IPS-15b (cell line): ENCODE data around the gene FAM76B.

Experiments
- H3K27me3 ChIP-seq: one replicate; pipeline ENCODE4 v1.6.1; 2013; ENCODE audit warnings: low read length; ENCODE audit not compliant: control insufficient read depth, insufficient read depth
- H3K36me3 ChIP-seq: one replicate; pipeline ENCODE4 v1.6.1; 2013; ENCODE audit warnings: low read length; ENCODE audit not compliant: control insufficient read depth, insufficient read depth
- H3K4me1 ChIP-seq: one replicate; pipeline ENCODE4 v1.6.1; 2013; ENCODE audit warnings: mild to moderate bottlenecking, low read length; ENCODE audit not compliant: control insufficient read depth, insufficient read depth
- H3K4me3 ChIP-seq: one replicate; pipeline ENCODE4 v1.5.1; 2013; ENCODE audit warnings: low read depth, low read length
- H3K9ac ChIP-seq: one replicate; pipeline ENCODE4 v1.6.1; 2013; ENCODE audit warnings: low read depth, mild to moderate bottlenecking, low read length
- H3K9me3 ChIP-seq: one replicate; pipeline ENCODE4 v1.6.1; 2013; ENCODE audit warnings: mild to moderate bottlenecking, low read length; ENCODE audit not compliant: control insufficient read depth, insufficient read depth

The FAM76B gene

GRCh38 chr11:95727620-95728019 is 62.0 kb downstream of the FAM76B start:
- Histone ChIP-seq H3K27me3 (no peaks in the 10 kb centered on the region), H3K4me3 (no peak overlapping the region), H3K9ac (no peak overlapping the region), H3K4me1 (no peaks in the 10 kb centered on the region), H3K9me3 (no peaks in the 10 kb centered on the region), H3K36me3 (no peaks in the 10 kb centered on the region)

GRCh38 chr11:95727111-95727510 is 62.5 kb downstream of the FAM76B start:
- H3K36me3 ChIP-seq, result no peaks in the 10 kb centered on the region
- no peak overlapping the region for H3K4me3 ChIP-seq
- no peaks in the 10 kb centered on the region for H3K4me1 ChIP-seq
- no peaks in the 10 kb centered on the region for H3K27me3 ChIP-seq
- H3K9ac ChIP-seq, result no peak overlapping the region
- no peaks in the 10 kb centered on the region for H3K9me3 ChIP-seq

- no peak overlapping the region for H3K9ac ChIP-seq
- H3K36me3 ChIP-seq, result no peaks in the 10 kb centered on the region
- H3K27me3 ChIP-seq, result no peaks in the 10 kb centered on the region
- no peaks in the 10 kb centered on the region for H3K4me1 ChIP-seq
- no peak overlapping the region for H3K4me3 ChIP-seq
- no peaks in the 10 kb centered on the region for H3K9me3 ChIP-seq
Observed at GRCh38 chr11:95725196-95725595, 64.4 kb downstream of the FAM76B start.

GRCh38 chr11:95723361-95723942 is 66.1 kb downstream of the FAM76B start:
- H3K9ac ChIP-seq, result no peak overlapping the region
- no peaks in the 10 kb centered on the region for H3K36me3 ChIP-seq
- H3K4me3 ChIP-seq, result no peak overlapping the region
- no peaks in the 10 kb centered on the region for H3K9me3 ChIP-seq
- no peaks in the 10 kb centered on the region for H3K27me3 ChIP-seq
- H3K4me1 ChIP-seq, result no peaks in the 10 kb centered on the region

- H3K4me1 ChIP-seq, result no peaks in the 10 kb centered on the region
Observed at GRCh38 chr11:95720195-95720594, 69.4 kb downstream of the FAM76B start.

More at GRCh38 chr11:95720195-95720594, 69.4 kb downstream of the FAM76B start:
- H3K9me3 ChIP-seq, result no peaks in the 10 kb centered on the region
- no peaks in the 10 kb centered on the region for H3K27me3 ChIP-seq
- no peak overlapping the region for H3K4me3 ChIP-seq
- H3K36me3 ChIP-seq, result no peaks in the 10 kb centered on the region
- no peak overlapping the region for H3K9ac ChIP-seq
